Gastroesophageal sphincter (tissue), 4 donors: Measurements from ENCODE around the gene ABI1. TPM values are rescaled to one million over a fixed set of nuclear protein-coding genes. Genes with fewer than 3 reads are reported as not detected.

ENCODE experiments used
- ATAC-seq: fragments of 150-250 bp; one replicate; pipeline ENCODE4 v1.9.1; 2016; ENCODE audit warnings: mild to moderate bottlenecking, moderate library complexity
- H3K27ac ChIP-seq, 4 donors: fragments of 200-600 bp; sonication (generic) in 3 of 4; 1 replicate in 3 of 4; 2 replicates in 1 of 4; pipeline ENCODE4 v1.5.1; 2016 to 2019
- H3K27me3 ChIP-seq: fragments of 200-600 bp; sonication (generic); one replicate; pipeline ENCODE4 v1.5.1; 2019
- H3K36me3 ChIP-seq, 2 donors: fragments of 200-600 bp; sonication (generic); one replicate each; pipeline ENCODE4 v1.5.1; 2019; ENCODE audit warnings: control low read depth in 1 of 2
- H3K4me1 ChIP-seq, 3 donors: fragments of 200-600 bp; sonication (generic); 1 replicate in 2 of 3; 2 replicates in 1 of 3; pipeline ENCODE4 v1.5.1; 2016 to 2019; ENCODE audit warnings: control low read depth in 2 of 3
- H3K4me3 ChIP-seq, 2 donors: fragments of 200-600 bp; sonication (generic); one replicate each; pipeline ENCODE4 v1.5.1; 2019; ENCODE audit warnings: mild to moderate bottlenecking in 1 of 2, moderate library complexity in 1 of 2
- H3K9me3 ChIP-seq, 3 donors: fragments of 200-600 bp; sonication (generic); one replicate each; pipeline ENCODE4 v1.5.1; 2017 to 2019; ENCODE audit warnings: control low read depth in 2 of 3
- EP300 ChIP-seq: sonication (generic); formaldehyde crosslinking; IDR thresholded peaks from one replicate; pipeline ENCODE4 v1.6.1; 2017; ENCODE audit warnings: antibody characterized with exemption, mild to moderate bottlenecking
- POLR2A ChIP-seq, 2 donors: fragments of 450-650 bp; IDR thresholded peaks; one replicate each; pipeline ENCODE4 v1.6.1; 2017; ENCODE audit warnings: antibody characterized with exemption in 2 of 2, mild to moderate bottlenecking in 2 of 2, moderate library complexity in 1 of 2
- POLR2AphosphoS5 ChIP-seq: sonication (generic); formaldehyde crosslinking; IDR thresholded peaks from one replicate; pipeline ENCODE4 v1.6.1; 2017; ENCODE audit warnings: antibody characterized with exemption
- WGBS, 2 donors: methylation state at CpG; one replicate each; pipeline ENCODE4 v1.1.5; 2018; ENCODE audit warnings: low coverage in 1 of 2; 5-methylcytosine and 5-hydroxymethylcytosine counted together
- total RNA-seq, 4 donors: library from RNA; depleted of rRNA; stranded (reverse); fragments of >200 nt; gene quantifications; one replicate each; pipeline ENCODE4 v1.1.0, GENCODE V29; 2016
- TF ChIP-seq, protein P1 (sequence below), 4 experiments: fragments of 200-600 bp in 2 of 4; fragments of 450-650 bp in 2 of 4; sonication (generic) in 1 of 4; IDR thresholded peaks; one replicate each; pipeline ENCODE4 v1.5.1; 2017 to 2019; ENCODE audit warnings: antibody characterized with exemption in 4 of 4, mild to moderate bottlenecking in 2 of 4, moderate library complexity in 2 of 4

ABI1 gene
- total RNA-seq, 4 donors from 2014 or later, result 46.4 to 70.9 (median 50.8) TPM

DNA sequence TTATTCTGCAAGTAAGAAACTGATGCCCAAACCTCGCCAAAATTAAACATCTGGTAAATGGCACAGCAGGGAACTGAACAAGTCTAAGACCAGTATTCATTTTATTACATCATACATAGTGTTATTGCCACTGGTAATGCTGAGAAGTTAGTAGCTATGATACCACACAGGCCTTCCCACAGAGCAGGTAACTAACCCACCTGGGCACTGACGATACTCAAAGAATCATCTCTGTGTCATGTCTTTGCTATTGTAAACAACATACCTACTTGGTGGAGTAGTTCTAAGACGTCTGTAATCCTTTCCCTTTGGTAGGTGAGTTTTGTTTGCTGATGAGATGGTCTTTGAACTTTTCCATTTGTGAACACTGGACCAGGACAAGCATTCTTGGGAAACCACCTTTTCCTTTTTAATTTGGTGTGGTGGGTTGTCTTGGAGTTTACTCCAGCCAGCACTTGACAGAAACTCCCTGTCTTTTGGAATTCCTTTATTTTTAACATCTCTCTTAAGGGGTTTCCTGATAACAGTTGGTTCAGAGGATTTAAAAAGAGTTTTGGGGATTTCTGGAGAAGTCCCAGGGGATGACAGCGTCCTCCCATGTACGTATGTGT is 122.4 kb downstream of the ABI1 start:
- Histone ChIP-seq H3K27ac (no peak overlapping the region), H3K36me3 (peaks cover 0 to 70% of the 10 kb centered on the region in 2 donors), H3K9me3 (no peaks in the 10 kb centered on the region), H3K4me1 (no peaks in the 10 kb centered on the region), H3K4me3 (no peak overlapping the region), H3K27me3 (no peaks in the 10 kb centered on the region)
- TF ChIP-seq, protein P1, sequence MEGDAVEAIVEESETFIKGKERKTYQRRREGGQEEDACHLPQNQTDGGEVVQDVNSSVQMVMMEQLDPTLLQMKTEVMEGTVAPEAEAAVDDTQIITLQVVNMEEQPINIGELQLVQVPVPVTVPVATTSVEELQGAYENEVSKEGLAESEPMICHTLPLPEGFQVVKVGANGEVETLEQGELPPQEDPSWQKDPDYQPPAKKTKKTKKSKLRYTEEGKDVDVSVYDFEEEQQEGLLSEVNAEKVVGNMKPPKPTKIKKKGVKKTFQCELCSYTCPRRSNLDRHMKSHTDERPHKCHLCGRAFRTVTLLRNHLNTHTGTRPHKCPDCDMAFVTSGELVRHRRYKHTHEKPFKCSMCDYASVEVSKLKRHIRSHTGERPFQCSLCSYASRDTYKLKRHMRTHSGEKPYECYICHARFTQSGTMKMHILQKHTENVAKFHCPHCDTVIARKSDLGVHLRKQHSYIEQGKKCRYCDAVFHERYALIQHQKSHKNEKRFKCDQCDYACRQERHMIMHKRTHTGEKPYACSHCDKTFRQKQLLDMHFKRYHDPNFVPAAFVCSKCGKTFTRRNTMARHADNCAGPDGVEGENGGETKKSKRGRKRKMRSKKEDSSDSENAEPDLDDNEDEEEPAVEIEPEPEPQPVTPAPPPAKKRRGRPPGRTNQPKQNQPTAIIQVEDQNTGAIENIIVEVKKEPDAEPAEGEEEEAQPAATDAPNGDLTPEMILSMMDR (IDR thresholded peaks at IDR 0.05), result no peak
- no peak for TF ChIP-seq POLR2A (IDR thresholded peaks at IDR 0.05)
- TF ChIP-seq POLR2AphosphoS5, result no peak
- TF ChIP-seq EP300, result no peak
- 82 to 83% methylated on average over 4 to 5 of the region's 5 CpGs for WGBS, 2 donors
- no peak for ATAC-seq

DNA sequence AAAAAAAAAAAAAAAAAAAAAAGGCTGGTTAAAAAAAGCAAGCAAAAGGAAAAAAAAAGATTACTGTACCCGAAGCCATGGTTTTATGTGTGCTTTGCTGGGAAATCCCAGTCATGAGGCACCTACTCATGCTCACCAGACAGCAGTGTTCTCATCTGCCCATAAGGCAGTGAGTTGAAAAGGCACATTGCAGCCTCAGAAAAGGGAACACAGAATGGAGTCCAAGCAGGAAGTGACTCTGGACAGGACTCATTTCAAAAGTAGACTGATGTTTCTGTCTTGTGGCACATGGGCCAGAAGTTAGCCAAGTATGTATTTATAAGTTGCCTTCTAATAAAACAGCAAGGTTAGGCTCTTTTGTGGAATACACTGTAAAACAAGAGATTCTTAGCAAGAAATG is 123.0 kb downstream of the ABI1 start:
- 67% methylated on average over 1 of the region's 1 CpG; no CpG with 5 or more reads in 1 of the 2 donors for WGBS, 2 donors
- peaks cover 0 to 70% of the 10 kb centered on the region in 2 donors for H3K36me3 ChIP-seq

DNA sequence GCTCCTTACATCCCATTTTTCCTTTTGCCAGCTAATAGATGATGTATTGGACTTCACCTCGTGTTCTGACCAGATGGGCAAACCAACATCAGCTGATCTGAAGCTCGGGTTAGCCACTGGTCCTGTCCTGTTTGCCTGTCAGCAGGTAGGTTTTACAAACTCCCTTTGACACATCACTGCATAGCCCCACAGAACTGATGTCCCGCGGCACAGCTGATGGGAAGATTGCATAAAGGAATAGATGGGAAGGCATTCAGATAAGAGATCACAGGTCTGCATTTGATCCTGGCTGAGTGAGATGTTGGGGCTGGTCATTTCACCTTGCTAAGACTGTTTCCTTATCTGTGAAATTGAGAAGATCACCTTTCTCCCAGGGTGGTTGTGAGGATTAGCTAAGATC is 125.3 kb downstream of the ABI1 start:
- 100% methylated on average over 2 of the region's 4 CpGs; no CpG with 5 or more reads in 1 of the 2 donors for WGBS, 2 donors
- H3K36me3 ChIP-seq, result peaks cover 0 to 68% of the 10 kb centered on the region in 2 donors
- TF ChIP-seq EP300 (no peak), POLR2A (IDR thresholded peaks at IDR 0.05) (no peak), POLR2AphosphoS5 (no peak)
- TF ChIP-seq, protein P1 (IDR thresholded peaks at IDR 0.05), result no peak
- no peaks in the 10 kb centered on the region for H3K27me3 ChIP-seq
- H3K9me3 ChIP-seq, result no peaks in the 10 kb centered on the region
- no peaks in the 10 kb centered on the region for H3K4me1 ChIP-seq
- no peak overlapping the region for H3K27ac ChIP-seq
- no peak for ATAC-seq
- H3K4me3 ChIP-seq, result no peak overlapping the region

More for the DNA sequence above, 123.0 kb downstream of the ABI1 start:
- Histone ChIP-seq H3K27me3 (no peaks in the 10 kb centered on the region), H3K27ac (no peak overlapping the region), H3K4me1 (no peaks in the 10 kb centered on the region), H3K4me3 (no peak overlapping the region), H3K9me3 (no peaks in the 10 kb centered on the region)
- TF ChIP-seq POLR2A (IDR thresholded peaks at IDR 0.05), result no peak
- no peak for TF ChIP-seq POLR2AphosphoS5
- TF ChIP-seq EP300, result no peak
- TF ChIP-seq, protein P1 (IDR thresholded peaks at IDR 0.05), result no peak
- ATAC-seq, result no peak

DNA sequence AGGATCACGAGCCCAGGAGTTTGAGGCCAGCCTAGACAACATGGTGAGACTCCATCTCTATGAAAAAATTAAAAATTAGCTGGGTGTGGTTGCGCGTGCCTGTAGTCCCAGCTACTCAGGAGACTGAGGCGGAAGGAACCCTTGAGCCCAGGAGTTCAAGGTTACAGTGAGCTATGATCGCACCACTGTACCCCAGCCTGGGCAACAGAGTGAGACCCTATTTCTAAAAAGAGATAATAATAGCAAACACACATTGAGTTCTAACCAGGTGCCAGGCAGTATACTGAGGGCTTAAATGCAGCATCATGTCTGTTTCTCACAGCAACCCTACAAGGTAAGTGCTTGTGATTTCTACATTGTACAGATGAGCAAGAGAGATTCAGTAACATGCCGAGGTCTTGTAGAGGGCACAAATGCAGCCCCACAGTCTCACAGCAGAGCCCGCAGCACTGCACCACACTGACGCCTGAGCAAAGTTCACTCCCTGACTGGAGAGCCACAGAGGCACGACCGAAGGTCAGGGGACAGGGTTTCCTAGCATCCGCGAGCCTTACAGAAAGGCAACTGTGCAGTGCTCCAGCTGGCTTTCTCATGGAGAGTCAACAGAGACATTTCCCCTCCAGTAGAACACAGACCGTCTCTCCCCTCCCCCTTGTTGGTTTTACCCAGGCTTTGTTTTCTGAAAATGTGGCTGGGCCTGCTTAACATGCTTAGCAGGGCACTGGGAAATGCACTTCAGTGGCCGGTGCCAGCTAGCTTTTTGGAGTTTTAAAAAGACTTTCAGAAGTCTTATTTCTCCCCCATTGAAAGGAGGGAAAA is 126.8 kb downstream of the ABI1 start:
- 70 to 80% methylated on average over 9 to 12 of the region's 14 CpGs for WGBS, 2 donors
- H3K4me3 ChIP-seq, result no peak overlapping the region
- no peaks in the 10 kb centered on the region for H3K9me3 ChIP-seq
- no peak for ATAC-seq
- H3K36me3 ChIP-seq, result peaks cover 0 to 64% of the 10 kb centered on the region in 2 donors
- no peak overlapping the region for H3K27ac ChIP-seq
- H3K4me1 ChIP-seq, result no peaks in the 10 kb centered on the region
- TF ChIP-seq EP300 (no peak), POLR2A (IDR thresholded peaks at IDR 0.05) (no peak), POLR2AphosphoS5 (no peak)
- TF ChIP-seq, protein P1 (IDR thresholded peaks at IDR 0.05), result no peak
- H3K27me3 ChIP-seq, result no peaks in the 10 kb centered on the region
